ENCODE data around the gene CLDN10.
A peak's percentile ranks its signal among the peaks of the same experiment; 100 is the strongest.

CLDN10 gene

DNA sequence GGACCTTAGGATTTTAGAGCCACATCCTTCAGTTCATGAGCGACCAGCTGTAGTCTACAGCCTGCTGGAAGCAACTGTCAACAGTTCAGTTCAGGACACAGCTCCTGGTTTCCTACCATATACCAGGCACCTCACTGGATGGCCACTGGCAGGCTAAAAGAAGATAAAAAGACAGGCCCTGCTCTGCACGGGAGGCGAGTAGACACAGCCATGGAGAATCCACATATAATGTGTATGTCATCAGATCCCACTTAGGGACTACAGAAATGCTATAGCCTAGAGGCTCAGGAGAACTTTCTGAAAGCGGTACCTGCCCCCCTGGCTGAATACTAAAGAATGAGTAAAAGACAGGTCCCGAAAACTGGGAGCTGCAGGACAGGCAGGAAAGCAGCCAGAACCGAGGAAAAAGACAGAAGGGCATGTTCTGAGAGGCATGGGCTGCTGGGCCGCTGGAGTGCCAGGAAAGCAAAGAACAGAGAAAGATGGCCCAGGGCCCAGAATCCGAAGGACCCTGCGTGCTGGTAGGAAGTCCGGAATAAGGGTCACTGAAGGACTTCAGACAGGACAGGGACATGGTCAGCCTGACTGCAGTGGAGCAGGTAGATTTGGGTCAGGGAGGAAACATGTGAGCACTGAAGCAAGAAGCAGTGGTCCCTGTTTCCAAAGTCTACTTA is 68.4 kb downstream of the CLDN10 start:
- H3K9me3 ChIP-seq (ENCODE audit: insufficient read depth, low read length), result no peaks in the 10 kb centered on the region
- no peaks in the 10 kb centered on the region for H4K20me1 ChIP-seq (ENCODE audit: insufficient read depth, low read length)
- no peak overlapping the region for H3K4me2 ChIP-seq (ENCODE audit: low read length)
- no peak overlapping the region for H2AFZ ChIP-seq (ENCODE audit: low read depth, low read length)
- no peaks in the 10 kb centered on the region for H3K36me3 ChIP-seq (replicated peaks; ENCODE audit: low read depth, low read length)
- no peaks in the 10 kb centered on the region for H3K27me3 ChIP-seq (ENCODE audit: low read depth, low read length)
- H3K9ac ChIP-seq (ENCODE audit: low read length), result no peak overlapping the region
- peaks cover 11% of the 10 kb centered on the region for H3K4me1 ChIP-seq (ENCODE audit: low read length)
- TF ChIP-seq, protein P1, sequence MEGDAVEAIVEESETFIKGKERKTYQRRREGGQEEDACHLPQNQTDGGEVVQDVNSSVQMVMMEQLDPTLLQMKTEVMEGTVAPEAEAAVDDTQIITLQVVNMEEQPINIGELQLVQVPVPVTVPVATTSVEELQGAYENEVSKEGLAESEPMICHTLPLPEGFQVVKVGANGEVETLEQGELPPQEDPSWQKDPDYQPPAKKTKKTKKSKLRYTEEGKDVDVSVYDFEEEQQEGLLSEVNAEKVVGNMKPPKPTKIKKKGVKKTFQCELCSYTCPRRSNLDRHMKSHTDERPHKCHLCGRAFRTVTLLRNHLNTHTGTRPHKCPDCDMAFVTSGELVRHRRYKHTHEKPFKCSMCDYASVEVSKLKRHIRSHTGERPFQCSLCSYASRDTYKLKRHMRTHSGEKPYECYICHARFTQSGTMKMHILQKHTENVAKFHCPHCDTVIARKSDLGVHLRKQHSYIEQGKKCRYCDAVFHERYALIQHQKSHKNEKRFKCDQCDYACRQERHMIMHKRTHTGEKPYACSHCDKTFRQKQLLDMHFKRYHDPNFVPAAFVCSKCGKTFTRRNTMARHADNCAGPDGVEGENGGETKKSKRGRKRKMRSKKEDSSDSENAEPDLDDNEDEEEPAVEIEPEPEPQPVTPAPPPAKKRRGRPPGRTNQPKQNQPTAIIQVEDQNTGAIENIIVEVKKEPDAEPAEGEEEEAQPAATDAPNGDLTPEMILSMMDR (IDR thresholded peaks at IDR 0.05; ENCODE audit: low read depth, low read length), result no peak
- no peak for TF ChIP-seq EZH2phosphoT487 (IDR thresholded peaks at IDR 0.05; ENCODE audit: low read depth)
- H3K79me2 ChIP-seq (ENCODE audit: low read length), result no peaks in the 10 kb centered on the region
- no peak overlapping the region for H3K4me3 ChIP-seq (ENCODE audit: low read length)
- no peak overlapping the region for H3K27ac ChIP-seq (ENCODE audit: low read length)

DNA sequence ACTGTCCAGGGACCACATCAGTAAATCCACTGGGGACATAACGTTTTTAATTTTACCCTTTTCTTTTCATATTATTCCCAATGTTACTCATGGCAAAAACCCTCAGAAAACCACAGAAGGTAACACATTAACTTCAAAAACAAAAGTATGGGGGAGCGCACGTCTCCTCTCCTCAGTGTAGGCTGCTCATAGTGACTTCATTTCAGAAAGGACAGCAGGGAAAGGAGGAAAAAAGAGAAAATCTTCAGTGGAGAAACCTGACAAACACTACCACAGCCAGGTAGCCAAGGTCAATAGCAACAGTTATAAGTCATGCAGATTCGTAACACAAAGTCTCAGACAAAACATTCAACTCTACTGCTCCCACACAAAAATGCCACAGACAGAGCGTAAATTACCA is 70.6 kb downstream of the CLDN10 start:
- Histone ChIP-seq H3K27me3 (ENCODE audit: low read depth, low read length) (no peaks in the 10 kb centered on the region), H2AFZ (ENCODE audit: low read depth, low read length) (no peak overlapping the region), H3K36me3 (replicated peaks; ENCODE audit: low read depth, low read length) (no peaks in the 10 kb centered on the region), H3K79me2 (ENCODE audit: low read length) (no peaks in the 10 kb centered on the region), H3K27ac (ENCODE audit: low read length) (no peak overlapping the region), H3K9me3 (ENCODE audit: insufficient read depth, low read length) (no peaks in the 10 kb centered on the region), H3K4me1 (ENCODE audit: low read length) (peaks cover 11% of the 10 kb centered on the region), H3K4me3 (ENCODE audit: low read length) (no peak overlapping the region), H4K20me1 (ENCODE audit: insufficient read depth, low read length) (no peaks in the 10 kb centered on the region), H3K9ac (ENCODE audit: low read length) (no peak overlapping the region), H3K4me2 (ENCODE audit: low read length) (no peak overlapping the region)
- no peak for TF ChIP-seq EZH2phosphoT487 (IDR thresholded peaks at IDR 0.05; ENCODE audit: low read depth)
- TF ChIP-seq, protein P1 (IDR thresholded peaks at IDR 0.05; ENCODE audit: low read depth, low read length), result no peak

DNA sequence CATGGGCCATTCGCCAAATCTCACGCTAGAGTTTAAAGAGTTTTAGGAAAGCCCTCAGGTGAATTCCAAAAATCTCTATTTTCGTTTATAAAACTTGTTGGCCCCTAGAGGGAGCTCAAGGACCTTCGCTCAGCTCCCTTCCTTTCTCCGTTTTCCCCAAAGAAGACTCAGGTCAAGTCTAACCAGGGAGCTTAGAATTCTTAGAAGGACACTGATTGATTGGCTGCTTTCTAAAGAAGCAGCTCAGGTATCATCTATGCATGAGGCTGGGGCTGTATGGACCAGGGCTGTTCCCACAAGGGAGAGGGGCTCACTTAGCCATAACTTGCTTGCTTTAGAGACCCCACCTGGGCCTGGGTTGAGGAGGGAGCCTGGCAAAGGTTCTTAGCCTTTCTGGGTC is 71.5 kb downstream of the CLDN10 start:
- no peaks in the 10 kb centered on the region for H3K79me2 ChIP-seq (ENCODE audit: low read length)
- TF ChIP-seq EZH2phosphoT487 (IDR thresholded peaks at IDR 0.05; ENCODE audit: low read depth), result no peak
- TF ChIP-seq, protein P1 (IDR thresholded peaks at IDR 0.05; ENCODE audit: low read depth, low read length), result peak; percentile 83
- H2AFZ ChIP-seq (ENCODE audit: low read depth, low read length), result 0 out of 2 replicates have a peak overlapping the region, but pooled peaks have one; percentile 66
- no peaks in the 10 kb centered on the region for H4K20me1 ChIP-seq (ENCODE audit: insufficient read depth, low read length)
- no peak overlapping the region for H3K27ac ChIP-seq (ENCODE audit: low read length)
- H3K4me1 ChIP-seq (ENCODE audit: low read length), result peaks cover 11% of the 10 kb centered on the region
- peak overlapping the region; percentile 21; the same call in 1 of the 2 replicates for H3K4me2 ChIP-seq (ENCODE audit: low read length)
- H3K9me3 ChIP-seq (ENCODE audit: insufficient read depth, low read length), result no peaks in the 10 kb centered on the region
- no peaks in the 10 kb centered on the region for H3K27me3 ChIP-seq (ENCODE audit: low read depth, low read length)
- H3K36me3 ChIP-seq (replicated peaks; ENCODE audit: low read depth, low read length), result no peaks in the 10 kb centered on the region
- no peak overlapping the region for H3K4me3 ChIP-seq (ENCODE audit: low read length)
- H3K9ac ChIP-seq (ENCODE audit: low read length), result no peak overlapping the region

DNA sequence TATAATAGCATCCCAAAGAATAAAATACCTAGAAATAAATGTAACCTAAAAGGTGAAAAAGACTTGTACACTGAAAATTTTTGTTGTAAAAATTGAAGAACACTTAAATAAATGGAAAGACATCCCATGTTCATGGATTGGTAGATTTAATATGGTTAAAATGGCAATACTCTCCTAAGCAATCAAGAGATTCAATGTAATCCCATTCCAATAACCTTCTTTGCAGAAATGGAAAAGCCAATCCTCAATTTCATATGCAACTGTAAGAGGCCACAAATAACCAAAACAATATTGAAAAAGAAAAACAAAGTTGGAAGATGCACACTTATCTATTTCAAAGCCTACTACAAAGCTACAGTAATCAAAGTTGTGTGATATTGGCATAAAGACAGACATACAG is 74.2 kb downstream of the CLDN10 start:
- Histone ChIP-seq H3K9me3 (ENCODE audit: insufficient read depth, low read length) (no peaks in the 10 kb centered on the region), H2AFZ (ENCODE audit: low read depth, low read length) (no peak overlapping the region), H4K20me1 (ENCODE audit: insufficient read depth, low read length) (no peaks in the 10 kb centered on the region), H3K4me3 (ENCODE audit: low read length) (no peak overlapping the region), H3K27me3 (ENCODE audit: low read depth, low read length) (no peaks in the 10 kb centered on the region), H3K36me3 (replicated peaks; ENCODE audit: low read depth, low read length) (no peaks in the 10 kb centered on the region), H3K4me1 (ENCODE audit: low read length) (peaks cover 9% of the 10 kb centered on the region; the same call in 1 of the 2 replicates), H3K27ac (ENCODE audit: low read length) (no peak overlapping the region), H3K79me2 (ENCODE audit: low read length) (no peaks in the 10 kb centered on the region), H3K9ac (ENCODE audit: low read length) (no peak overlapping the region), H3K4me2 (ENCODE audit: low read length) (no peak overlapping the region)
- TF ChIP-seq EZH2phosphoT487 (IDR thresholded peaks at IDR 0.05; ENCODE audit: low read depth), result no peak
- TF ChIP-seq, protein P1 (IDR thresholded peaks at IDR 0.05; ENCODE audit: low read depth, low read length), result no peak

Data from OCI-LY3 (cell line).